ENCODE measurements around the gene CCHCR1.

The CCHCR1 gene

GRCh38 chr6:31130751-31131150 is 26.9 kb downstream of the CCHCR1 start:
- H3K36me3 ChIP-seq (ENCODE audit: control insufficient read depth, insufficient read depth, low read length): no peaks in the 10 kb centered on the region
- H3K27me3 ChIP-seq (ENCODE audit: control insufficient read depth, insufficient read depth, low read length, poor library complexity, severe bottlenecking): no peaks in the 10 kb centered on the region
- H3K4me1 ChIP-seq (ENCODE audit: control insufficient read depth, insufficient read depth, low read length): no peaks in the 10 kb centered on the region
- no peak overlapping the region for H3K4me3 ChIP-seq (ENCODE audit: insufficient read depth, low read depth, low read length)
- WGBS, 2 experiments: 90 to 96% methylated on average over 3 of the region's 3 CpGs
- no peaks in the 10 kb centered on the region for H3K9me3 ChIP-seq (ENCODE audit: control insufficient read depth, low read length)
- H3K27ac ChIP-seq (ENCODE audit: insufficient read depth, low read depth, low read length, poor library complexity, severe bottlenecking): no peak overlapping the region

DNA sequence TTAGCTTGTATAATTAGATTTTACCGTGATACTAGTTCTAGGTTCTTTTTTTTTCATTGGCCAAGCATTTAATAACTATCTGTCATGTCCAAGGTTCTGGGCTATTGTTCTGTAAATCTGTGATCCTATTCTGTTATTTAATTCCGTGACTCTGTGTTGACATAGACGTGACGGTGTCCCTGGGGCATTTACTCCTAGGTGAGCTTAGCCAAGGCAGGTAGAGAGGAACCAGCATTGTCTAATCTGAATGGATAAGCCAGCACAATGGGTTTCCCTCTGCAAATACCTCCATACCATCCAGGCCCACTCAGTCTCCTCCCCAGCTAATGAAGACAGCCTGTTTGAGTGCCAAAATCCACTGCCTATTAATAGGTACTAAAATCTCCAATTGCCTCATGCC is 28.5 kb downstream of the CCHCR1 start:
- no peaks in the 10 kb centered on the region for H3K27me3 ChIP-seq (ENCODE audit: control insufficient read depth, insufficient read depth, low read length, poor library complexity, severe bottlenecking)
- 68 to 81% methylated on average over 4 of the region's 4 CpGs for WGBS, 2 experiments
- no peak overlapping the region for H3K27ac ChIP-seq (ENCODE audit: insufficient read depth, low read depth, low read length, poor library complexity, severe bottlenecking)
- no peaks in the 10 kb centered on the region for H3K9me3 ChIP-seq (ENCODE audit: control insufficient read depth, low read length)
- H3K36me3 ChIP-seq (ENCODE audit: control insufficient read depth, insufficient read depth, low read length): no peaks in the 10 kb centered on the region
- H3K4me1 ChIP-seq (ENCODE audit: control insufficient read depth, insufficient read depth, low read length): peaks cover 6% of the 10 kb centered on the region
- no peak overlapping the region for H3K4me3 ChIP-seq (ENCODE audit: insufficient read depth, low read depth, low read length)

GRCh38 chr6:31128093-31128676 is 29.4 kb downstream of the CCHCR1 start:
- 20 to 23% methylated on average over 8 of the region's 8 CpGs for WGBS, 2 experiments

DNA sequence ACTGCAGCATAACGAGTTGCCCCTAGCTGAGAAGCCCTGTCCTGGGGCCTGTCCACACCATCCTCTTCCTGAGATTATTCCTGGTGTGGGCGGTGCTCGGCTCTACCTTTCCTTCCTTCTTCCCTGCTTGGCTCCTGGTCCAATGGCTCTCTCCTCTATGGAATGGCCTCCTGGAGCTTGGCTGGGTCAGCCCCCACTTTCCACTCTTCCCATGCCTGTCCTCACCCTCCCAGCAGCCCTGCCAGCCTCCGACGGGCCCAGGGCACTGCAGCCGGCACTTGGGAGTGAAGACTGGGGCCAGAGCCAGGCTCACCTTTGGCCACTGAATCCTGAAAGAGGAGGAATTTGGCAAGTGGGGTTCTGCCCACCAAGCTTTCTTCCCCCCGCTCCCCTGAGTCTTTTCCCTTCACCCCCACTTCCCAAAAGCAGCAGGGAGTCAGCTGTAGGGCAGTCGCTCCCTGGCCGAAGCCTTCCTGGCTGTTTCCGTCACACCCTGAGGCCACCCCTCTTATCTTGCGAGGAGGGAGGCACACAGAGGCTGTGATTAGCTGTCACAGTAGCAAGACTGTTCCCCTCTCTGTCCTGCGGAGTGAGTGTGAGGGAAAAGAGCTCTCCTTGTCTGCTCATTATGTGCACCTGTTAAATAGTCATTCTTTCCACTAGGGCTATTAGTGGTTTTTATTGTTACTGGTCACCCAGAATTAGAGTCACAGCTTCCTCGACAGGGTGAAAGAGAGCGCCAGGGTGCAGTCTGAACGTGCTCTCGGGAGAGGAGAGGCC is 31.0 kb downstream of the CCHCR1 start:
- H3K36me3 ChIP-seq (ENCODE audit: control insufficient read depth, insufficient read depth, low read length): no peaks in the 10 kb centered on the region
- no peak overlapping the region for H3K27ac ChIP-seq (ENCODE audit: insufficient read depth, low read depth, low read length, poor library complexity, severe bottlenecking)
- H3K4me3 ChIP-seq (ENCODE audit: insufficient read depth, low read depth, low read length): no peak overlapping the region
- H3K9me3 ChIP-seq (ENCODE audit: control insufficient read depth, low read length): no peaks in the 10 kb centered on the region
- H3K27me3 ChIP-seq (ENCODE audit: control insufficient read depth, insufficient read depth, low read length, poor library complexity, severe bottlenecking): no peaks in the 10 kb centered on the region
- H3K4me1 ChIP-seq (ENCODE audit: control insufficient read depth, insufficient read depth, low read length): peaks cover 11% of the 10 kb centered on the region
- WGBS, 2 experiments: 74% methylated on average over 16 of the region's 16 CpGs

More at GRCh38 chr6:31128093-31128676, 29.4 kb downstream of the CCHCR1 start:
- Histone ChIP-seq H3K4me3 (ENCODE audit: insufficient read depth, low read depth, low read length) (no peak overlapping the region), H3K36me3 (ENCODE audit: control insufficient read depth, insufficient read depth, low read length) (no peaks in the 10 kb centered on the region), H3K4me1 (ENCODE audit: control insufficient read depth, insufficient read depth, low read length) (peaks cover 11% of the 10 kb centered on the region), H3K27ac (ENCODE audit: insufficient read depth, low read depth, low read length, poor library complexity, severe bottlenecking) (no peak overlapping the region), H3K9me3 (ENCODE audit: control insufficient read depth, low read length) (no peaks in the 10 kb centered on the region), H3K27me3 (ENCODE audit: control insufficient read depth, insufficient read depth, low read length, poor library complexity, severe bottlenecking) (no peaks in the 10 kb centered on the region)

DNA sequence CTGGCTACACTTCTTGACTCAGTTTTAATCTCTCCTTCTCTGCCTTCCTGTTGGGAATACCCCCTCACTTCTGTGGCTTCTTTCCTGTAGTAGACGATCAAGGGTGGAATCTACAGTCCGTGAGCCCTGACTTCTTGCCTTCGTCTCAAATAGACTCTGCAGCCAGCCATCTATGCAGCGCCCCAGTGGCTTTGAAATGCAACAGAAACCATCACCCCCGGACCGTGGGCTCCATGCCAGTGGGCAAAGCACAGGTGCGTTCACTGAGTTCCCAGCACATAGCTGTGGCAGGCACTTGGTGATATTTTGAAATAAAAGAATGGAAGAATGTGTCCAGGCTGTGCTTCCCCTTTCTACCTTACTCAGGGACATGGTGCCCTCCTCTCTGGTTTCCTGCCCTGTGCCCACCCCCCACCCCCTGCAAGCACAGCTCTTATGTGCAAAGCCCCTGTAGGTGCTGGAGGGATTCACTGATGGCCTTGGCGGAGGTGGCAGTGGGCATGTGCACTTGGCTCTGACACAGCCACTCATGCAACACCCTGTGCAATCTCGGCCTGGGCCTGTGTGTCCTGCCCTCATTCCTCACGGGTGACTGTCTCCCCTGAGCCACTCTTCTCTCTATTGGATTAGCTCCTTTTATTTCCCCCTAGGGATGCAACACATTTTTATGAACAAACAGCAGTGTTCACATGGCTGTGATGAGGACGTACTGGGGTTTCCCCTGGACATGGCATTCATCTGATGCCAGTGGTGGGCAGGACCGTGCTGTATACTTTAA is 31.8 kb downstream of the CCHCR1 start:
- no peak overlapping the region for H3K27ac ChIP-seq (ENCODE audit: insufficient read depth, low read depth, low read length, poor library complexity, severe bottlenecking)
- 92 to 95% methylated on average over 12 of the region's 12 CpGs for WGBS, 2 experiments
- H3K4me1 ChIP-seq (ENCODE audit: control insufficient read depth, insufficient read depth, low read length): peaks cover 11% of the 10 kb centered on the region

DNA sequence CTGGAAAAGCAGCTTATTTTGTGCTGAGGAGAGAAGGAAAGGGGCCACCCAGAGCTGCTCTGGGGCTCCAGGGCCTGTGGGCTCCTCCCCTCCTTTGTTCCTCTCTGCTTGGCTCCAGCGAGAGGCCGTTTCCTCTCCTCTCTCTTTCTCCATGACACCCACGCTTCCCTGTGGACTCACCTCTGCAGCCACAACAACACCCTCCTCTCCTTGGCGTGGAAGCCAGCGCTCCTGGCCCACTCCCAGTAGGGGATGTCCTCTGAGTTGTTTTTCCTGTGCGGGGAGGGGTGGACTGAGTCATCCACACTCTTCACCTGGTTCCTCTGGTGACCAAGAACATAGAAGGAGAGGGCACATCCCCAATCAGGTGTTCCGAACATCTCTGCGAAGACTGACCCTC is 32.4 kb downstream of the CCHCR1 start:
- Histone ChIP-seq H3K27me3 (ENCODE audit: control insufficient read depth, insufficient read depth, low read length, poor library complexity, severe bottlenecking) (no peaks in the 10 kb centered on the region), H3K9me3 (ENCODE audit: control insufficient read depth, low read length) (no peaks in the 10 kb centered on the region), H3K4me1 (ENCODE audit: control insufficient read depth, insufficient read depth, low read length) (peaks cover 11% of the 10 kb centered on the region), H3K36me3 (ENCODE audit: control insufficient read depth, insufficient read depth, low read length) (no peaks in the 10 kb centered on the region), H3K27ac (ENCODE audit: insufficient read depth, low read depth, low read length, poor library complexity, severe bottlenecking) (no peak overlapping the region), H3K4me3 (ENCODE audit: insufficient read depth, low read depth, low read length) (no peak overlapping the region)
- 63 to 64% methylated on average over 7 to 8 of the region's 8 CpGs for WGBS, 2 experiments

More for the DNA sequence above, 31.8 kb downstream of the CCHCR1 start:
- H3K9me3 ChIP-seq (ENCODE audit: control insufficient read depth, low read length): no peaks in the 10 kb centered on the region
- H3K27me3 ChIP-seq (ENCODE audit: control insufficient read depth, insufficient read depth, low read length, poor library complexity, severe bottlenecking): no peaks in the 10 kb centered on the region
- no peak overlapping the region for H3K4me3 ChIP-seq (ENCODE audit: insufficient read depth, low read depth, low read length)
- H3K36me3 ChIP-seq (ENCODE audit: control insufficient read depth, insufficient read depth, low read length): no peaks in the 10 kb centered on the region

DNA sequence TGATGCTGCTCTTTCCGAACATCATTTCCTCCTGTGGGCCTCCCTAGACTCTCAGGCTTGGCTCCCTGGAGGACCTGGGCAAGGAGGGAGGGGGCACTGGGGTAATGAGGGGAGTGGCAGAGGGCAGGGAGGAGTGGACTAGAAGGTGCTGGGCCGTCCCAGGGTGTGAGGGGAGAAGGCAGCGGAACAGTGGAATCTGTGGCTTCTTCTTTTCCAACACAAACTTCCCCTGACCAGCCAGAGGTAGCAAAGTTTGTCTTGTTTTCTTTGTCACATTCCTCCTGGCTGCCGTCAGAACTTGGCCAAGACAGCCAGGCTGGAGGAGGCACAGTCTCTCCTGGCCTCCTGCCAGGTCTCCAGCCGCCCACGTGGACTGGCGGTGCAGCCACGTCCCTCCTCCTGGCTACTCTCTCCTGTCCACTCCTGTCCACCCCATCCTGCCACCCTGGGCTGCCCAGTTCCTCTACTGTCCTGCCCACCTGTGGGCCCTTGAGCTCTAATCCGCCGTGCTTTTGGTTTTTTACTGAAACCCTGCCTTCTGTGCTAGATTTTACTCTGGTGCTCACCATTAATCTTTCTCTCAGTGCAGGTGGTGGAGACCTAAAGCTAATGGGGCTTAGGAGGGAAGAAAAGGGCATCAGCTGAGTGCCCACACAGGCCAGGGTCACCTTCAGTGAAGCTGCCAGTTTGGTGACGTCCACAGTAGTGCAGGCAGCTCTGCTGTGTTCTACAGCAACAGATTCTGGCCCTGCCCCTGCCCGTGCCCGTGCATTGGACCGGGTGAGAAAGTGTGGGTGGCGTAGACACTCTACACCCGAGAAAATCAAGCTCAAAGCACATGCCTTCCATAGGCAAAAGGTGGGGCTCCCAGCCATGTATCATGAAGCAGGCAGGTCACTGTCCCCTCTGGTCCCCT is 34.6 kb downstream of the CCHCR1 start:
- Histone ChIP-seq H3K27me3 (ENCODE audit: control insufficient read depth, insufficient read depth, low read length, poor library complexity, severe bottlenecking) (no peaks in the 10 kb centered on the region), H3K36me3 (ENCODE audit: control insufficient read depth, insufficient read depth, low read length) (no peaks in the 10 kb centered on the region), H3K27ac (ENCODE audit: insufficient read depth, low read depth, low read length, poor library complexity, severe bottlenecking) (no peak overlapping the region), H3K9me3 (ENCODE audit: control insufficient read depth, low read length) (no peaks in the 10 kb centered on the region), H3K4me3 (ENCODE audit: insufficient read depth, low read depth, low read length) (no peak overlapping the region), H3K4me1 (ENCODE audit: control insufficient read depth, insufficient read depth, low read length) (peaks cover 11% of the 10 kb centered on the region)
- 89 to 90% methylated on average over 16 of the region's 16 CpGs for WGBS, 2 experiments

DNA sequence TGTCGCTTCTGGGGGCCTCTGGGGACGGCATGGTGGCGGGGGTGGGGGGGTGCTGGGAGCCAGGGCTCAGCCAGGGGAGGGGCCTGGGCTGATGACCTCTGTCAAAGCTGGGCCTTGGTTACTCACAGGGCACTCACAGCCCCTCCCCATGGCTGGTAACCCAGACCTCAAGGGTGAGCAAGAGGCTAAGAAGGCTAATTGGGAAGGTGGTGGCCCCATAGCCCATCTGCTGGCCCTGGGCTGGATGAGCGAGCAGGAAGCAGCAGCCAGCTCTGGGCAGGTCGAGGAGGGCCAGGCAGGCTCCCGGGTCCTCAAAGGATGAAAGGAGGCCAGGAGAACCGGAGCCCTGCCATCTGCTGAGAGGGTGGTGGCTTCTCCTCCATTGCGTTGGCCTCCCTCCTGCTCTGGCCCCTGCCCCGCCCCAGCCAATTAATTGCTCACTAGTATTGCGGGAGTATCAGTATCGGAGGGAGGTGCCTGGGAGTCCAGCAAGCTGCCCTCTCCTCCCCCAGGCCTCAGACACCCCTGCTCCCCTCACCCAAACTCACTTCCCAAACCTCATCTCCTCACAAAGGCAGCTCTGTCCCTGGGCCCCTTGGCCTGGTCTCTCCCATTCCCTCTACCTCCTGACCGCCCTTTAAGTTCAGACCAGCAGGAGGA is 36.3 kb downstream of the CCHCR1 start:
- Histone ChIP-seq H3K27ac (ENCODE audit: insufficient read depth, low read depth, low read length, poor library complexity, severe bottlenecking) (no peak overlapping the region), H3K4me3 (ENCODE audit: insufficient read depth, low read depth, low read length) (no peak overlapping the region), H3K9me3 (ENCODE audit: control insufficient read depth, low read length) (no peaks in the 10 kb centered on the region), H3K36me3 (ENCODE audit: control insufficient read depth, insufficient read depth, low read length) (no peaks in the 10 kb centered on the region), H3K4me1 (ENCODE audit: control insufficient read depth, insufficient read depth, low read length) (peaks cover 11% of the 10 kb centered on the region), H3K27me3 (ENCODE audit: control insufficient read depth, insufficient read depth, low read length, poor library complexity, severe bottlenecking) (no peaks in the 10 kb centered on the region)
- WGBS, 2 experiments: 93% methylated on average over 12 of the region's 12 CpGs

- Histone ChIP-seq H3K4me1 (ENCODE audit: control insufficient read depth, insufficient read depth, low read length) (peaks cover 11% of the 10 kb centered on the region), H3K27me3 (ENCODE audit: control insufficient read depth, insufficient read depth, low read length, poor library complexity, severe bottlenecking) (no peaks in the 10 kb centered on the region), H3K27ac (ENCODE audit: insufficient read depth, low read depth, low read length, poor library complexity, severe bottlenecking) (no peak within 1 kb of the TSS), H3K36me3 (ENCODE audit: control insufficient read depth, insufficient read depth, low read length) (no peaks in the 10 kb centered on the region), H3K9me3 (ENCODE audit: control insufficient read depth, low read length) (no peaks in the 10 kb centered on the region), H3K4me3 (ENCODE audit: insufficient read depth, low read depth, low read length) (no peak within 1 kb of the TSS)
- 91 to 93% methylated on average over 26 of the region's 26 CpGs for WGBS, 2 experiments
Observed at GRCh38 chr6:31120151-31120915, 37.3 kb downstream of the CCHCR1 start, which contains the start of gene CDSN. Gene CDSN, minus strand, starts transcription at chr6:31120446. Its CDS starts 27 bp downstream, at chr6:31120419.

Measured in ectodermal cell (in vitro differentiated cells).